Measurements from ENCODE around the gene WIF1. TPM values are rescaled to one million over a fixed set of nuclear protein-coding genes. Genes with fewer than 3 reads are reported as not detected.

Gene WIF1
- total RNA-seq, 2 experiments from 2014 or later: not detected

DNA sequence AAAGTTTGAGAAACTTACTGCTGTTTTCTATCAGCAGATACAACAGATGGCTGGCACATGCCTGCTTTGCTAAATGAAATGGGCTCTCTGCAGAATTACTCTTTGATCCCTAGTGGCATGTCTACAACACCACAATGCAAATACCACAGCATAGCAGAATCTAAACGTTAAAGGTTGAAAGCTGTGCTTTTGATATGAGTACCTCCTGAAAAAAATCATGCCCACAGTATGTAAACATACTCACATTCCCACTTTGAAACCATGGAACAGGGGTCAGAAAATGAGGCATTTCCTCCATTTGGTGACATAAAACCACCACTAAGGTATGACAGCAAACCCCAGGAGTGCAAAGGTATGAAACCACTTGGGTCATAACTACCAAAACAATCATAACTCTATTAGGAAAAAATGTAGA is 7.5 kb downstream of the WIF1 start:
- Mint-ChIP-seq H3K27ac (no peak overlapping the region), H3K4me1 (ENCODE audit: low read depth) (no peaks in the 10 kb centered on the region), H3K9me3 (no peaks in the 10 kb centered on the region), H3K4me3 (no peak overlapping the region), H3K36me3 (ENCODE audit: low read depth) (no peaks in the 10 kb centered on the region), H3K27me3 (peaks cover 63% of the 10 kb centered on the region)
- ChIA-PET POLR2A (no interaction called here), CTCF (no interaction called here)
- no peak overlapping the region for H3K4me3 ChIP-seq (ENCODE audit: low read length)
- H3K27me3 ChIP-seq (ENCODE audit: control insufficient read depth in 1 of 2, insufficient read depth in 2 of 2, low read length in 2 of 2): peaks cover 13 to 35% of the 10 kb centered on the region in 2 experiments
- intact Hi-C loops (cut with DNase I, micrococcal nuclease): no loop called here
- ATAC-seq (ENCODE audit: poor library complexity): no peak
- DNase-seq: no peak
- TF ChIP-seq, protein P1, sequence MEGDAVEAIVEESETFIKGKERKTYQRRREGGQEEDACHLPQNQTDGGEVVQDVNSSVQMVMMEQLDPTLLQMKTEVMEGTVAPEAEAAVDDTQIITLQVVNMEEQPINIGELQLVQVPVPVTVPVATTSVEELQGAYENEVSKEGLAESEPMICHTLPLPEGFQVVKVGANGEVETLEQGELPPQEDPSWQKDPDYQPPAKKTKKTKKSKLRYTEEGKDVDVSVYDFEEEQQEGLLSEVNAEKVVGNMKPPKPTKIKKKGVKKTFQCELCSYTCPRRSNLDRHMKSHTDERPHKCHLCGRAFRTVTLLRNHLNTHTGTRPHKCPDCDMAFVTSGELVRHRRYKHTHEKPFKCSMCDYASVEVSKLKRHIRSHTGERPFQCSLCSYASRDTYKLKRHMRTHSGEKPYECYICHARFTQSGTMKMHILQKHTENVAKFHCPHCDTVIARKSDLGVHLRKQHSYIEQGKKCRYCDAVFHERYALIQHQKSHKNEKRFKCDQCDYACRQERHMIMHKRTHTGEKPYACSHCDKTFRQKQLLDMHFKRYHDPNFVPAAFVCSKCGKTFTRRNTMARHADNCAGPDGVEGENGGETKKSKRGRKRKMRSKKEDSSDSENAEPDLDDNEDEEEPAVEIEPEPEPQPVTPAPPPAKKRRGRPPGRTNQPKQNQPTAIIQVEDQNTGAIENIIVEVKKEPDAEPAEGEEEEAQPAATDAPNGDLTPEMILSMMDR (IDR thresholded peaks at IDR 0.05): no peak
- H3K9me3 ChIP-seq (ENCODE audit: control insufficient read depth in 1 of 2, insufficient read depth in 1 of 2, low read length in 2 of 2): no peaks in the 10 kb centered on the region
- H3K27ac ChIP-seq (ENCODE audit: low read depth in 1 of 2, low read length in 2 of 2): no peak overlapping the region
- H3K4me1 ChIP-seq (ENCODE audit: insufficient read depth, low read length): no peaks in the 10 kb centered on the region
- no peaks in the 10 kb centered on the region for H3K36me3 ChIP-seq (ENCODE audit: insufficient read depth, low read length)

DNA sequence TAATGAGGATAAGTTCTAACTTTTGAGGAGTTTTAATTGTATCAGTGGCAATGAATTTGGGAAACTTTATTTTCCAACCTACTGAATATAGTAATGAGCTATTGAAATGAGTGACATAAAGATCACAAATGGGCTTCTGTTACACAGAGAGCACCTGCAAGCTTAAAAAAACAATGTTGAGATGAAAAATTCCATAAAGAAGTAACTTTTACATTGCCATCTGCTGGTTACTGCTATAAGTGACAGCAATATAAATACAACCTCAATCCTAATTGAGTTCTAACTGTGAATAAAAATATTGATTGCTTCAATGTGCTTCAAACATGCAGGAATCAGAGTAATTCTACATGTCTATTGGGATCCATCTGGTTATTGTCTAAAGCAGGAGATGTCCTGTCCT is 14.2 kb downstream of the WIF1 start:
- Mint-ChIP-seq H3K36me3 (ENCODE audit: low read depth) (no peaks in the 10 kb centered on the region), H3K27me3 (peaks cover 22% of the 10 kb centered on the region), H3K27ac (no peak overlapping the region), H3K4me1 (ENCODE audit: low read depth) (no peaks in the 10 kb centered on the region), H3K4me3 (no peak overlapping the region), H3K9me3 (no peaks in the 10 kb centered on the region)
- TF ChIP-seq, protein P1 (IDR thresholded peaks at IDR 0.05): no peak
- ChIA-PET CTCF (no interaction called here), POLR2A (no interaction called here)
- no peak for ATAC-seq (ENCODE audit: poor library complexity)
- no peak for DNase-seq
- Histone ChIP-seq H3K27ac (ENCODE audit: low read depth in 1 of 2, low read length in 2 of 2) (no peak overlapping the region), H3K36me3 (ENCODE audit: insufficient read depth, low read length) (no peaks in the 10 kb centered on the region), H3K27me3 (ENCODE audit: control insufficient read depth in 1 of 2, insufficient read depth in 2 of 2, low read length in 2 of 2) (peaks cover 5 to 7% of the 10 kb centered on the region in 2 experiments), H3K4me3 (ENCODE audit: low read length) (no peak overlapping the region), H3K9me3 (ENCODE audit: control insufficient read depth in 1 of 2, insufficient read depth in 1 of 2, low read length in 2 of 2) (no peaks in the 10 kb centered on the region), H3K4me1 (ENCODE audit: insufficient read depth, low read length) (no peaks in the 10 kb centered on the region)
- intact Hi-C loops (cut with DNase I, micrococcal nuclease): no loop called here

GRCh38 chr12:65100140-65100539 is 21.0 kb downstream of the WIF1 start:
- DNase-seq (no peak), ATAC-seq (ENCODE audit: poor library complexity) (no peak)
- Mint-ChIP-seq H3K27me3 (peaks cover 52% of the 10 kb centered on the region), H3K36me3 (ENCODE audit: low read depth) (no peaks in the 10 kb centered on the region), H3K9me3 (no peaks in the 10 kb centered on the region), H3K27ac (no peak overlapping the region), H3K4me1 (ENCODE audit: low read depth) (no peaks in the 10 kb centered on the region), H3K4me3 (no peak overlapping the region)
- H3K27ac ChIP-seq (ENCODE audit: low read depth in 1 of 2, low read length in 2 of 2): no peak overlapping the region
- POLR2A ChIA-PET: no interaction called here
- CTCF ChIA-PET: no interaction called here
- no peaks in the 10 kb centered on the region for H3K36me3 ChIP-seq (ENCODE audit: insufficient read depth, low read length)
- H3K27me3 ChIP-seq (ENCODE audit: control insufficient read depth in 1 of 2, insufficient read depth in 2 of 2, low read length in 2 of 2): peaks cover 3 to 12% of the 10 kb centered on the region in 2 experiments
- TF ChIP-seq, protein P1 (IDR thresholded peaks at IDR 0.05): no peak
- no peaks in the 10 kb centered on the region for H3K9me3 ChIP-seq (ENCODE audit: control insufficient read depth in 1 of 2, insufficient read depth in 1 of 2, low read length in 2 of 2)
- H3K4me3 ChIP-seq (ENCODE audit: low read length): no peak overlapping the region
- H3K4me1 ChIP-seq (ENCODE audit: insufficient read depth, low read length): no peaks in the 10 kb centered on the region
- intact Hi-C loops (cut with DNase I, micrococcal nuclease): no loop called here

Data from CD4-positive, alpha-beta T cell (primary cell).